AG08395 (cell line): ENCODE data around the gene TJP3.

Experiments used
- DNase-seq: peaks from one replicate; pipeline ENCODE4 v3.0.0; 2012; ENCODE audit warnings: mixed read lengths, low spot score

The TJP3 gene

GRCh38 chr19:3690551-3691371 lies 17.4 kb upstream of the TJP3 start:
- DNase-seq = no peak

DNA sequence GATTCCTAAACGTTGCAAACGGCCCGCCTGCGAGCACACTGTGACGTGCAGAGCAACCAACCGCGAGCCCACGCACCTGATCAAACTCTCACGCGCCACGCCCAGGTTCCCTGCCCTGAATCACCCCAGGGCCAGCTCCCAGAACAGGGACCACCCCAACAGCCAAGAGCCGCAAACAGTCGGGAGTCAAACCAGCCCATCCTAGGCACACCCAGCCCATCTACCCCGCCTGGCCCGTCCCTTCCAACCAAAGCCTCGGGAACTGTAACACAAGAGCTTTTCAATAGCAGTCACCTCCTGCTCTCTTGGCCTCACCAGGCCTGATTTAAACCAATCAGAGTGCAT lies 16.8 kb upstream of the TJP3 start:
- DNase-seq = no peak

- DNase-seq = no peak
Observed at GRCh38 chr19:3691726-3692125, 16.5 kb upstream of the TJP3 start.

DNA sequence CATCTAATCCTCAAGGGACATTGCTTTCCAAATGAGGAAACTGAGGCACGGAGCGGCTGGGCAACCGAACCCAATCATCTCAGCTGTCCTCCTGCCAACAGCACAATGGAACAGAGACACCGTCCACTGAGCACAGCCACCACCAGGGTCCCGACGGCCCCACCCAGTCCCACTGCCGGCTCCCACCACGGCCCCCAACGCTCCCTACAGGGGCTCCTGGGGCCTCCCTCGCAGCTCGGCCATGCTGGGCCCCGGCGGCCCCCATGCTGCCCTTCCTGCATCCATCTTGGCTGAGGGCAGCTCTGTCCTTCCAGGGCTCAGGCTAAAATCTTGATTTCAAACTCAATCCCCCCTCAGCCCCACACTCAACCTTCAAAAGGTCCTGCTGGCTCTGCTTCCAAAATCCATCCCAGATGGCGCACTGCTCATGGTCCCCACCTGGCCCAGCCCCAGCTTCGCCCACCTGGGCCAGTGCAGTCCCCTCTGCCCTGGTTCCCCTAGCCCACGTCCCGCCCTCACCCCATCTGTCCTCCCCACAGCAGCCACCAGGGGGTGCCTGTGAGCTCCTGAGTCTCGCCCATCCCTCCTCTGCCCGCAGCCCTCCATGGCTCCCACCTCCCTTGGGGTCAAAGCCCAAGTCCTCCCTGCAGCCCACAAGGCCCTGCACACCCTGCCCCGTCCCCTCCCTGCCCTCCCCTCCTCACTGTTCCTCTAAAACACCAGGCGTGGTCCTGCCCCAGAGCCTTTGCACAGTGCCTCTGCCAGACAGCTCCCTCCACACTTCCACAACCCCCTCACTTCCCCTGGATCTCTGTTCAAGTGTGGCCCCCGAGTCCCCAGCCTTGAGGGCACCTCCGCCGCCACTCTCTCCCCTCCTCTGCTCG lies 15.8 kb upstream of the TJP3 start:
- no peak for DNase-seq

- DNase-seq = no peak
Observed at GRCh38 chr19:3693025-3693925, 14.9 kb upstream of the TJP3 start.

GRCh38 chr19:3694361-3695123 lies 13.6 kb upstream of the TJP3 start:
- no peak for DNase-seq

DNA sequence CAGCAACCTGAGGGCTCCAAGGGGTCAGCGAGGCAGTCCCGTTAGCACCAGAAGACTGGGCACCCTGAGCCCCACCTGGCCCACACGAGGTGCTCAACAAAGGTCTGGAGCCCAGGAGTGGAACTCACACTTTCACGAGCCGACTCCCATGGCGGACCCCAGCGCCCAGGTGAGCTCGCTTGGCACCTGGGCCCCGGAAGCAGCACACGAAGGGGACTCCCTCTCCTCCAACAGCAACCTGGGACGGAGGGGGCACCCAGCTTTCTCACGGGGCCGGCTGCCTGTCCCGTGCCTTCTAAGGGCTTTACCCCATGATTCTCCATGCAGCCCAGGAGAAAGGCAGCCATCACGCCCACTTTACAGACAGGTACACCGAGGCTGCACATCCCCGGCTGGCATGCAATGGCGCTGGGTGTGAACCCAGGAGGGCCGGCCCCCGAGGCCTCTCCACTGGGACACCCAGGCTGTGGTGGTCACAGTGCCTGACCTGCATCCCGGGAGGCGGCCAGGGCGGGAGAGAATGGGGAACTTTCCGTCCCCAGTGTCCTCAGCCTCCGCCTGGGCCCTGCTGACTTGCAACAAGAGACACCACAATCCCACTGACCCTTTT lies 13.0 kb upstream of the TJP3 start:
- no peak for DNase-seq

- DNase-seq = no peak
Observed at GRCh38 chr19:3695986-3696659, 12.1 kb upstream of the TJP3 start.

- no peak for DNase-seq
Observed at GRCh38 chr19:3696660-3696995, 11.6 kb upstream of the TJP3 start.

GRCh38 chr19:3697094-3697493 lies 11.1 kb upstream of the TJP3 start:
- no peak for DNase-seq

DNA sequence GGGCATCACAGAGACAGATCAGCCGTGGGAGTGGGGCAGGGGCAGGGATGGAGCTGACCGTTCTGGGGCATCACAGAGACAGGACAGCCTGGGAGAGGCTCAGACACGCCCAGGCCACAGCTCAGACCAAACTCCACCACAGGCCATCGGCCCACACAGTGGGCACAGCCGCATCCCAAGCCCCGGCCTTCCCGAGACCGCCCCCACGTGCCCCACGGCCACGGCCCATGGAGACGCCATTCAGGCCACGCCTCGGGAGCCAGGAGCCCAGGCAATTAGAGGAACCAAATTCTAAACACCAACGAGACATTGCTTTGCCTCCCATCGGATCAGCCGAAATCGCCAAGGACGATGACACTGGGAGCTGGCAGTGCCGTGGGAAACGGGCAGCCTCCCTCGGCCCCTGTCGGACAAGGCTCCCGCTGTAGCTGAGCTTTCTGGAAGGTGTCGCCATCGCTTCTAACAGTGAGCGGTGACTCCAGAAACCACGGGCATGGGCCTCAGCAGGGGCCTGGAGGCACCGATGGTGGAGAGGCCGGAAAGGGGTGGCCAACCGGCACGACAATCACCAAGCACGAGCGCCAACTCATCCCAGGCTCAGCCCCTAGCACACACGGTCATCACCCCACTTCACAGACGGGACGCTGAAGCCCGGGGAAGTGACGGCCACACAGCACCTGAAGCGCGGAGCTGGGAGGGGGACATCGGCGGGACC lies 10.4 kb upstream of the TJP3 start:
- DNase-seq = no peak

DNA sequence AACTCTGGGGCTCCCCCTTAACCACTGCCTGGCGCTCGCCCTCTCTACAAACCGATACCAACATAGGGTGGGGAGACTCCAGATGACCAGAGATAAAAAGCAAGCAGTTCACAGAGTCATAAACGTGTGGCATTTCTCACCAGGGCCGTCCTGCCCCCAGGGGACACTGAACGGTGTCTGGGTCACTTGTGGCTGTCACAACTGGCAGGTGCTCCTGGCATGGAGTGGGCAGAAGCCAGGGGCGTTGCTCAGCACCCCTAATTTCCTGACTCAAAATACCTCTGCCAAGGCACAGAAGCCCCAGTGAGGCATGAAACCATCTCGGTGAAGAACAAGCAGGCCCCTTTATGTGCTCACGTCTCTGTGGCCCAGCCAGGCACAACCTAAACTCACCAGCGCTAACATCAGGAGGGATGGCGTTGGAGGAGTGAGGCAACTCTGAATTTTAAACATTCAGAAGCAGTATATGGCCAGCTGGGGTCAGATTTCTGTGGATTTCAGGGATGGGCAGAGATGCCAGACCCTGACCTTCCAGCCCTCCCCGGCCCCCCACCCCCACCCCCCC lies 9.7 kb upstream of the TJP3 start:
- DNase-seq = no peak

DNA sequence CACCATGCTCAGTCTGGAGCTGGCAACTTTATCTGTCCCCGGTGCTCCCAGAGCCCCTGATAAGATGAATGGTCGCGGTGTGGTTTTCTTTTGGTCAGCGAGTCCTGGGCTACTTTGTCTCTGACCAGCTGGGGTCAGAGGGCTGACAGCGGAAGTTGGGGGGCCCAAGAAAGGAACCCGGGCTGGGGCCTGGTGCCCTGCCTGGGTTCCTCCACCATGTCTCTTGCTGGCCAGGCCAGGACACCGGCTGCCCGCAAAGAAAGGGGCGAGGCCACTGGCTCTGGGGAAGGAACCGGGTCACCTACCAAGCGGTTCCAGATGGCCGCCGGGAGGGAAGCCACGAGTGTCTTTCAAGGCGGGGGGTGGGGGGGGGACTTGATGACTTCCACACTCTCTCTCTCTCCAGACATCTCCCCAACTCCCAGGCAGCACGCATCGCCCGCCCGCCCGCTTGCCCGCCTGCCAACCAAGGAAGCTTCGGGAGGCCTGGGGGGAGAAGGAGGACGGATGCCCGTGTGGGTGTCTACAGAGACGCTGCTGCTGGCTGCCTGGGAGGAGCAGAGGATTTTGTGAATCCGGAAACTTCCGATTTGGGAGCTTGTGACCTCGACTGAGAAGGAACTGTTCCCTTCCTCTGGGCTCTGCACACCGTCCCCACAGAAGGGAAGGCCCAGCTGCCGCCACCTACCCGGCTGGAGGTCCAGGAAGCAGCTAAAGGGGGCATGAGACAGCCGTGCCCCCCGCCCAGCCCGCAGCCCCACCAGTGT lies 9.0 kb upstream of the TJP3 start:
- DNase-seq = peak; percentile 86

DNA sequence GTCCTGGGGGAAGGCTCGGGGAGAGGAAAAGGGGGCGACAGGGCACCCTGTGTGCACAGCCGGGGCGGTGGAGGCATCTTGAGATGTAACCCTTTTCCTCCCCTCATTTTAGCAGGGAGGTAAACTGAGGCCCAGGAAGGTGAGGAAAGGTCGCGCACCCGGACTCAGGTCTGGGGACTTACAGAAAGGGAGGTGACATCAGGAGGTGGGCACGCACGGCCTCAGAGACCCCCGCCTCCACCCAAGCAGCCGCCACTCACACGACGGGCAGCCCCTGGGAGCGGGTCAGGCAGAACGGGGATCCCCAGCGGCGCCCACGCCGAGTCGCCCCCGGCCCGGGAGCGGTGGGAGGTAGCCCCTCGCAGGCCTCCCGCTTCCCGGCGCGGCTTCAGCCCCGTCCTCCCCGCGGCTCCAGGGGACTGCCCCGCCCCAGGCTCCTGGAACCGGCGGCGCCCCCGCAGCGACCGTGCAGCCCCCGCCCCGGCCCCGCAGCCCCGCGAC lies 8.4 kb upstream of the TJP3 start:
- no peak for DNase-seq

DNA sequence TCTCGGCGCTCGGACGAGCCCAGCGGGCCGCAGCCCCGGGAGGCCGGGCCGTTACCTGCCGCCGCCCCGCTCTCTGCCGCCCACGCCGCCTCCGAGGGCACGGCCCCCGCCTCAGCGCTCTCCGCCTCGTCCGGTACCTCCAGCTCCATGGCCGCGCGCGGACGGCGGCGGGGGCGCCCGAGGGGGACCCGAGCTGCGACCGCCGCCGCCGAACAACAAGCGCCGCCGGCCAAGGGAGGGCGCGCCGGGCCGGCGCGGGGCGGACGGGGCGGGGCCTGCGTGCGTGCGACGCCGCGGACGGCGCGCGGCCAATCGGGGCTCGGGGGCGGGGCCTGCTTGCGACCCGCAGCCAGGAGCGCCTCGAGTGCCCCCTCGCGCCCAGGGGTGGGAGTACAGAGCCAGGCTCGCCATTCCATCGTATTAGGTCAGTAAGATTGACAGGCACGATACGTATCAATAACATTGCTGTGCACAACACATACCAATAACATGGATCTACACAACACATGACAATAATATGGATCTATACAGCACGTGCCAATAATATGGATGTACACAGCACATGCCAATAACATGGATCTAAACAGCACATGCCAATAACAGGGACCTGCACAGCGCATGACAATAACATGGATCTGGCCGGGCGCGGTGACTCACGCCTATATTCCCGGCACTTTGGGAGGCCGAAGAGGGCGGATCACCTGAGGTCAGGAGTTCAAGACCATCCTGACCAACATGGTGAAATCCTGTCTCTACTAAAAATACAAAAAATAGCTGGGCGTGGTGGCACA lies 7.7 kb upstream of the TJP3 start, which contains the start of gene PIP5K1C:
Gene PIP5K1C, minus strand, starts transcription at position 227 of the 791 bp plus-strand sequence. Its CDS starts 78 bp downstream, at position 149.
- DNase-seq = peak; percentile 96

DNA sequence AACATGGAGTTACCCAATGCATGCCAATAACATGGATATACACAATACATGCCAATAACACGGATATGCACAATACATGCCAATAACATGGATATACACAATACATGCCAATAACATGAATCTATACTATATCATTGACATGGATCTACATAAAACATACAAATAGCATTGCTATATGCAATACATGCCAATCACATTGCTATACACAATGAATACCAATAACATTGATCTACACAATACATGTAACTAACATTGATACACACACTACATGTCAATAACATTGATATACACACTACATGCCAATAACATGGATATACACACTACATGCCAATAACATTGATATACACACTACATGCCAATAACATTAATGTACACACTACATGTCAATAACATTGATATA lies 7.0 kb upstream of the TJP3 start:
- no peak for DNase-seq

DNA sequence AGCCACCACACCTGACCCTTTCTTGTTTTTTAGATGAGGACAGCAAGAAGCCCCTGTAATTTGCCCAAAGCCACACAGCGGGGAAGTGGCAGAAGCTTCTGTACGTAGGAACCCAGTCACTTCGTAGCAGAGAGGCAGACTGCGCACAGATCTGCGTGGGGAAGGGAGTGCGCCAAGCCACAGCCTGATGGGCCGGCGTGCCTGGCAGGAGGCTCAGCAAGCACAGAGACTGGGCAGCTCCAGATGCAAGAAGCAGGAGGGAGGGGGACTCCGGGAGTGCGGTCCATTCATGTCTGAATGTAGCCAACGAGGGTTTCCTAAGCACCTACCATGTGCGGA lies 347 bp upstream of the TJP3 start:
- DNase-seq = no peak

DNA sequence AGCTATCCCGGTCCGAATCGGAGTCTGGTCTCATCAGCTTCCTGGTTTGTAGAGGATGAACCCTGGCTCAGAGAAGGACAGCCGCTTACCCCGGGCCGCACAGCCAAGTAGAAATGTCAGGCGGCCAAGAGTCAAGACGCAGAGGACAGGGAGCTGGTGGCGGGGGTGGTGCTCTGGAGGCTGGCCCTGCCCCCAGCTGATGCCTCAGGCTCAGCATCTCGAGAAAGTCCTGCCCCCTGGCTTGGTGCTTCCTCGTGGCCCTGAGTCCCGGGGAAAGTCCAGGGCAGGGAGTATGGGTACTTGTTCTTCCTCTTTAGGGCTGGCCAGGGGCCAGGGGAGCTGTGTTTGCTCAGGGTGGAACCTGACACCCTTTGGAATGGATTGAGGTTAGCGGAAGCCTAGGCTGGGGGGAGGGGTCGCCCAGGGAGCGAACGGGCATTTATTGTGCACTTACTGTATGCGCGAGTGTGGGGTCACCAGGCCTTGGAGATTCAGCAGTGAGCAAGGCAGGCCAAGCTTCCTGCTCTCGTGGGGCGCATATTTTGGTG lies 2.2 kb downstream of the TJP3 start:
- DNase-seq = no peak
